HCT116 (cell line): ENCODE results near the gene MYL6B. TPM values are rescaled to one million over a fixed set of nuclear protein-coding genes. Genes with fewer than 3 reads are reported as not detected.

Experiments used
- ATAC-seq: fragments of 200-7000 bp; cut with Tn5 transposase; 2 replicates; pipeline ENCODE4 v1.9.1; 2020; ENCODE audit warnings: mild to moderate bottlenecking, moderate library complexity
- BruUV-seq: library from RNA; stranded (reverse); fragments of 400-500 nt; replicated peaks from 2 replicates; lab custom pipeline; 2021; lab: Mats Ljungman, UMichigan
- CTCF ChIA-PET: fragments of 300-600 bp; sonication (Branson Sonifier 250); formaldehyde crosslinking; loops from one replicate; lab custom pipeline; 2021; ENCODE audit warnings: antibody characterized with exemption; lab: Charles Lee
- POLR2A ChIA-PET: fragments of 300-600, 350-600 bp; sonication (Branson Sonifier 250); formaldehyde crosslinking; loops from one replicate; lab custom pipeline; 2021; ENCODE audit warnings: antibody characterized with exemption; lab: Charles Lee
- RAD21 ChIA-PET, 2 experiments: fragments of 300-600 bp; sonication (Branson Sonifier 250); formaldehyde crosslinking; loops; one replicate each; lab custom pipeline; 2023; ENCODE audit warnings: low total read pairs in 2 of 2; ENCODE audit not compliant: uncharacterized antibody in 2 of 2, unreplicated experiment in 2 of 2, low non-redundant PET in 1 of 2; lab: Charles Lee
- DNase-seq: peaks from one replicate; pipeline ENCODE4 v3.0.0-alpha.2; 2010; ENCODE audit warnings: low read depth, low spot score
- H2AFZ ChIP-seq: fragments of 200-600 bp; shearing (Covaris generic), sonication (generic); 2 replicates; pipeline ENCODE4 v1.6.1; 2017; ENCODE audit warnings: low read depth, mixed run types, mixed read lengths, antibody characterized with exemption, low read length; ENCODE audit not compliant: poor library complexity, severe bottlenecking
- H3K27ac ChIP-seq: 2 replicates; pipeline ENCODE4 v1.5.1; 2012; ENCODE audit warnings: low read depth, low read length
- H3K27me3 ChIP-seq: fragments of 200-600 bp; sonication (generic); 2 replicates; pipeline ENCODE4 v1.6.1; 2016; ENCODE audit warnings: mixed run types, low read length, mixed read lengths; ENCODE audit not compliant: insufficient read depth
- H3K36me3 ChIP-seq, 2 experiments: fragments of 200-500 bp in 1 of 2; fragments of 200-600 bp in 1 of 2; sonication (Bioruptor generic) in 1 of 2; sonication (generic) in 1 of 2; 2 replicates each; pipeline versions ENCODE4 v1.5.1 to v1.6.1; 2014 to 2016; ENCODE audit warnings: low read length in 2 of 2, inconsistent platforms in 1 of 2, mixed read lengths in 1 of 2, mixed run types in 1 of 2; ENCODE audit not compliant: insufficient read depth in 2 of 2, control insufficient read depth in 1 of 2
- H3K4me1 ChIP-seq, 2 experiments: fragments of 200-600 bp in 1 of 2; sonication (generic) in 1 of 2; 2 replicates each; pipeline versions ENCODE4 v1.5.1 to v1.6.1; 2012 to 2017; ENCODE audit warnings: low read length in 2 of 2, inconsistent platforms in 1 of 2, mild to moderate bottlenecking in 1 of 2, mixed read lengths in 1 of 2, mixed run types in 1 of 2, moderate library complexity in 1 of 2; ENCODE audit not compliant: insufficient read depth in 2 of 2, control insufficient read depth in 1 of 2
- H3K4me2 ChIP-seq: fragments of 200-600 bp; sonication (generic); 2 replicates; pipeline ENCODE4 v1.6.1; 2017; ENCODE audit warnings: mixed run types, low read length, mixed read lengths
- H3K4me3 ChIP-seq, 2 experiments: fragments of 200-600 bp in 1 of 2; sonication (generic) in 1 of 2; replicated peaks in 1 of 2; 2 replicates each; pipeline ENCODE4 v1.5.1; 2011 to 2016; ENCODE audit warnings: low read length in 2 of 2, control low read depth in 1 of 2, low read depth in 1 of 2, mild to moderate bottlenecking in 1 of 2, mixed read lengths in 1 of 2, mixed run types in 1 of 2
- H3K79me2 ChIP-seq: fragments of 200-600 bp; sonication (generic); 2 replicates; pipeline ENCODE4 v1.6.1; 2017; ENCODE audit warnings: mild to moderate bottlenecking, mixed run types, low read length, moderate library complexity, mixed read lengths; ENCODE audit not compliant: insufficient read depth
- H3K9ac ChIP-seq: fragments of 200-600 bp; sonication (generic); 2 replicates; pipeline ENCODE4 v1.6.1; 2016; ENCODE audit warnings: low read length, mixed read lengths
- H3K9me2 ChIP-seq: fragments of 200-600 bp; sonication (generic), shearing (Covaris generic); 2 replicates; pipeline ENCODE4 v1.6.1; 2017; ENCODE audit warnings: mixed run types, mild to moderate bottlenecking, moderate library complexity; ENCODE audit not compliant: insufficient read depth
- H3K9me3 ChIP-seq, 2 experiments: fragments of 200-500 bp in 1 of 2; fragments of 200-600 bp in 1 of 2; sonication (Bioruptor generic) in 1 of 2; sonication (generic) in 1 of 2; 2 replicates each; pipeline ENCODE4 v1.6.1; 2014 to 2017; ENCODE audit warnings: low read length in 2 of 2, mixed read lengths in 2 of 2, inconsistent platforms in 1 of 2, low read depth in 1 of 2, mild to moderate bottlenecking in 1 of 2, mixed run types in 1 of 2, moderate library complexity in 1 of 2; ENCODE audit not compliant: control insufficient read depth in 1 of 2, insufficient read depth in 1 of 2
- H4K20me1 ChIP-seq: fragments of 200-600 bp; sonication (generic), shearing (Covaris generic); 2 replicates; pipeline ENCODE4 v1.6.1; 2017; ENCODE audit warnings: mixed run types, mild to moderate bottlenecking, moderate library complexity; ENCODE audit not compliant: insufficient read depth
- ATF3 ChIP-seq: IDR thresholded peaks from 2 replicates; pipeline ENCODE4 v1.6.1; 2012
- CBX3 ChIP-seq: IDR thresholded peaks from 2 replicates; pipeline ENCODE4 v1.6.1; 2012; ENCODE audit warnings: low read depth
- CEBPB ChIP-seq: IDR thresholded peaks from 2 replicates; pipeline ENCODE4 v1.6.1; 2012; ENCODE audit warnings: low read depth
- EZH2 ChIP-seq: fragments of 200-600 bp; sonication (generic); IDR thresholded peaks from 2 replicates; pipeline ENCODE4 v1.6.1; 2017; ENCODE audit warnings: antibody characterized with exemption, mixed run types
- EZH2phosphoT487 ChIP-seq: fragments of 200-600 bp; IDR thresholded peaks from 2 replicates; pipeline ENCODE4 v1.6.1; 2018; ENCODE audit warnings: antibody characterized with exemption, borderline replicate concordance
- FOSL1 ChIP-seq: IDR thresholded peaks from 2 replicates; pipeline ENCODE4 v1.6.1; 2012; ENCODE audit warnings: low read depth
- MAX ChIP-seq: IDR thresholded peaks from 2 replicates; pipeline ENCODE4 v1.6.1; 2012
- POLR2A ChIP-seq: IDR thresholded peaks from 2 replicates; pipeline ENCODE4 v1.7.0; 2011; ENCODE audit warnings: borderline replicate concordance; ENCODE audit not compliant: insufficient read depth, insufficient read length; ENCODE audit errors: extremely low read depth
- POLR2AphosphoS5 ChIP-seq: IDR thresholded peaks from 2 replicates; pipeline ENCODE4 v1.6.1; 2011; ENCODE audit warnings: mild to moderate bottlenecking, low read depth, low read length, moderate library complexity
- RAD21 ChIP-seq: IDR thresholded peaks from 2 replicates; pipeline ENCODE4 v1.6.1; 2012; ENCODE audit warnings: low read depth, mild to moderate bottlenecking
- SRF ChIP-seq: IDR thresholded peaks from 2 replicates; pipeline ENCODE4 v1.6.1; 2012; ENCODE audit warnings: low read depth
- TCF7L2 ChIP-seq: IDR thresholded peaks from 2 replicates; pipeline ENCODE4 v1.7.0; 2011; ENCODE audit warnings: borderline replicate concordance, inconsistent platforms; ENCODE audit not compliant: insufficient read depth, insufficient read length; ENCODE audit errors: extremely low read depth
- ZFX ChIP-seq: fragments of 450-650 bp; IDR thresholded peaks from 2 replicates; pipeline ENCODE4 v1.6.1; 2017
- ZNF274 ChIP-seq: fragments of 200-500 bp; sonication (Bioruptor generic); IDR thresholded peaks from 2 replicates; pipeline ENCODE4 v1.6.1; 2014; ENCODE audit warnings: mild to moderate bottlenecking, low read depth, low read length, inconsistent platforms
- intact Hi-C: fragments of 100-400 bp; cut with micrococcal nuclease; formaldehyde crosslinking; loops from 2 replicates; pipeline ENCODE4 v1.10.0; 2022
- total RNA-seq: library from RNA; stranded (reverse); gene quantifications from one replicate; pipeline ENCODE4 v1.2.1, GENCODE V29; 2021; ENCODE audit not compliant: unreplicated experiment

The MYL6B gene
- total RNA-seq, 1 experiment from 2014 or later, result 94.3 TPM

DNA sequence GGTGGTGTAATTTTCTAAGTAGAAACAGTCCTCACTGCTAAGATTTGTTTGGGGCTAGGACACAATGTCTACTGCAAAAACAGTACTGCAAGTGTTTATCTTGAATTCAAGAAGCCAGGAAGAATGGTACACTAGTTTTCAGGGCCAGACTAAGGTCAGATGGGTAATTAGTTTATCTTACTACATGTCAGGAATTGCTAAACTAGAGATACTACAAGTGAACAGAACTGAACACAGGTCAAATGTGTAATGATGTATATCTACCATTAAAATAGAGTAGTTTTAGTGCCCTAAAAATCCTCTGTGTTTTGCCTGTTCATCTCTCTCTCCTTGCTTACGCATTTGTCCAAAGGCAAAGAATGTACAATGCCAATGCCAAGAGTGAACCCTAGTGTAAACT lies 38.3 kb upstream of the MYL6B start:
- ChIA-PET POLR2A (interaction anchor here (1.5 to 2.6 kb wide), 2 partner anchors 10 to 15 kb away, joined by 3 to 16 read pairs; partner anchors contain the start of gene PA2G4), CTCF (interaction anchor here (2.2 kb wide), 1 partner anchor 10 kb away, joined by 5 read pairs; the partner anchor contains the start of gene PA2G4)
- intact Hi-C loops, result loop anchor here (10.0 kb wide), 1 partner anchor 379 kb away; no protein-coding TSS in a partner anchor

GRCh38 chr12:56115329-56115728 lies 37.1 kb upstream of the MYL6B start:
- H3K9me2 ChIP-seq, result no peaks in the 10 kb centered on the region
- no peak overlapping the region for H2AFZ ChIP-seq
- H3K4me1 ChIP-seq, result peaks cover 22 to 31% of the 10 kb centered on the region in 2 experiments
- intact Hi-C loops, result loop anchor here (5.0 to 10.0 kb wide), 2 partner anchors 118 to 381 kb away; partner anchors contain the start of gene SUOX
- H3K79me2 ChIP-seq, result peaks cover 27% of the 10 kb centered on the region
- peak overlapping the region; percentile 93 for H3K27ac ChIP-seq
- H3K9me3 ChIP-seq, result no peaks in the 10 kb centered on the region
- DNase-seq (no peak), ATAC-seq (no peak)
- peak overlapping the region; percentile 88 for H3K4me2 ChIP-seq
- no peaks in the 10 kb centered on the region for H4K20me1 ChIP-seq
- H3K9ac ChIP-seq, result peak overlapping the region; percentile 92
- ChIA-PET POLR2A (interaction anchor here (0.9 to 4.6 kb wide), 6 partner anchors 11 to 141 kb away, joined by 3 to 75 read pairs (median 4); partner anchors contain the start of genes ERBB3, ESYT1, PA2G4 and RAB5B), RAD21 (no interaction called here)
- H3K36me3 ChIP-seq, result peaks cover 22 to 41% of the 10 kb centered on the region in 2 experiments
- TF ChIP-seq CBX3, result no peak
- no peak for TF ChIP-seq FOSL1
- TF ChIP-seq, all 23 proteins: peak for 0
- no TSS peak for BruUV-seq
- H3K27me3 ChIP-seq, result no peaks in the 10 kb centered on the region
- peak overlapping the region; percentile 80 to 82 for H3K4me3 ChIP-seq
- CTCF ChIA-PET, result interaction anchor here (0.6 to 2.2 kb wide), 3 partner anchors 11 to 469 kb away, joined by 3 to 5 read pairs (median 4); partner anchors contain the start of gene PA2G4

More for the DNA sequence above, 38.3 kb upstream of the MYL6B start:
- RAD21 ChIA-PET, result no interaction called here
- Histone ChIP-seq H4K20me1 (no peaks in the 10 kb centered on the region), H3K9me3 (no peaks in the 10 kb centered on the region), H3K4me2 (no peak overlapping the region), H3K79me2 (peaks cover 33% of the 10 kb centered on the region), H3K27me3 (no peaks in the 10 kb centered on the region), H3K9me2 (no peaks in the 10 kb centered on the region), H3K27ac (peak overlapping the region; percentile 13; the same call in 1 of the 2 replicates), H3K9ac (0 out of 2 replicates have a peak overlapping the region, but pooled peaks have one; percentile 1), H3K4me1 (peaks cover 11 to 19% of the 10 kb centered on the region in 2 experiments), H3K4me3 (no peak overlapping the region), H2AFZ (no peak overlapping the region), H3K36me3 (peaks cover 30 to 50% of the 10 kb centered on the region in 2 experiments)
- no TSS peak for BruUV-seq
- no peak for TF ChIP-seq EZH2
- TF ChIP-seq RAD21, result no peak
- no peak for TF ChIP-seq EZH2phosphoT487
- TF ChIP-seq FOSL1, result no peak
- TF ChIP-seq POLR2A, result no peak
- no peak for TF ChIP-seq ATF3
- TF ChIP-seq ZNF274, result no peak
- TF ChIP-seq MAX, result no peak
- no peak for TF ChIP-seq POLR2AphosphoS5
- no peak for TF ChIP-seq ZFX
- TF ChIP-seq TCF7L2, result no peak
- TF ChIP-seq CEBPB, result no peak
- TF ChIP-seq SRF, result no peak
- ATAC-seq (no peak), DNase-seq (no peak)
